NCI-H2107 treated with DMSO at 0.1 percent for 48 hours (cell line): ENCODE results near the gene MYO19.
"Not testable (repeated sequence)": the region's sequence is repeated elsewhere in the genome, so short reads cannot be mapped to it uniquely, and the experiment has no call there.

Experiments
- DNase-seq: peaks from one replicate; lab custom pipeline; 2025; ENCODE audit not compliant: unreplicated experiment; lab: John Stamatoyannopoulos, UW

Gene MYO19

GRCh38 chr17:36532435-36532975 lies 2.2 kb downstream of the MYO19 start:
- no peak for DNase-seq

GRCh38 chr17:36529121-36529520 lies 5.5 kb downstream of the MYO19 start:
- no peak for DNase-seq

DNA sequence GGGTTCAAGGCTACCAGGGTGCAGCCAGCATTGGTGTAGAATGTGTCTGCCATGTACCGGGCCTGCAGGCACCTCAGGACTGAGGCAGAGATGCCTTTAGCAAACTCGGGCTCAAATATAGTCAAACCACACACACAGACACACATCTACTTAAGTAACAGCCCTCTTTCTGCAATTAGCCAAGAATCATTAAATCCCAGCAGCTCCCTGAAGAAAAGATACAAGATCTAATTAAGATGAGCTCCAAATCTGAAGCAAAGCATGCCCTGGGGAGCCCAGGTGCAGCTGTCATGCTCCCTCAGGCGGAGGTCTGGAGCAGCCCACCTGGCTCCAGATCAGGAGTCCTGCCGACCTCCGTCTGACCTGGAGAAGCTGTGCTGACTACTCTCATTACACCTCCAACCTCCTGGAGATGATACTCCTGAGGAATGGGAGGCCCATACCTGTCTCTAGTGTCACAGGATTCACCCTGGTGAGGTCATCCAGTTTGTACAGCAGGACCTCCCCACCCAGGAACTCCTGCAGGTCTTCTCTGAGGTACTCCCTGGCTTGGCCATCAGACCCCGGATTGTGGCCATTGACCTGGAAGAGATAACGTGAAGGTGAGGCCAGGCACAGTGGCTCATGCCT lies 6.9 kb downstream of the MYO19 start:
- DNase-seq = no peak

DNA sequence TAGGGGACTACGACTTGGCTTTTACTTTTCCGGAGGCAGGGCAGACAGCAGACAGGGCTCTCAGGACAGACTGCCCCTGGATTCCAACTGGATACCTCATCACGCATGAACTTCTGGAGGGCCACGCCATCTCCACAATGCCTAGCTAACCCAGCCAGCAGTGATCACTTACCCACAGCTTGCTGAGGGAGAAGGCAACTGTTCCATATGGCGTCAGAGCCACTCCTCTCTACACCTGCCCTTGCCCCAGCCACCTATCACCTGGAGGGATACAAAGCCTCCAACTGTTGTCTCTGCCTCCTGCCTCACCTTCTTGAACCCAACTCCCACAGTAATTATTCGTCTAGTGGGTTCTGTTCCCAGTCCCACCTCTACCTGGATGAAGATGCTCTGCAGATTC lies 8.8 kb downstream of the MYO19 start:
- no peak for DNase-seq

DNA sequence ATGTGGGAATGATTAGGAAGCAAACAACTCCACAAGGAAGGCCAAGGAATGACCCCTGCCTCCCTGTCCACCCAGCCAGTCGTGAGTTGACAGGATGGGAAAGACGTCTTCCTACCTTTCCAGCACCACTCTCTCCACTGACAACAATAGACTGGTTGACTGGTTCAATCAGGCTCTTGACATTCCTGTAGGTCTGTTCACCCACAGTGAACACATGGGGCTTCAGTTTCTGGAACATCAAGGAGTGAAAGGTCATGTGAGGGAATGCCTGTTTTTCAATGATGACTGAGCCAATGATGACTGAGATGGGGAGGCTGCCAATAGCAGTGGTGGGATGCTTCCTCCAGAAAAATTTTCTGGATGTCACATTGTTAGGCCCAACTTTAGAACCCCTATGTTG lies 9.6 kb downstream of the MYO19 start:
- no peak for DNase-seq

GRCh38 chr17:36524428-36524876 lies 10.2 kb downstream of the MYO19 start:
- DNase-seq = no peak

GRCh38 chr17:36523113-36523512 lies 11.6 kb downstream of the MYO19 start:
- no peak for DNase-seq

DNA sequence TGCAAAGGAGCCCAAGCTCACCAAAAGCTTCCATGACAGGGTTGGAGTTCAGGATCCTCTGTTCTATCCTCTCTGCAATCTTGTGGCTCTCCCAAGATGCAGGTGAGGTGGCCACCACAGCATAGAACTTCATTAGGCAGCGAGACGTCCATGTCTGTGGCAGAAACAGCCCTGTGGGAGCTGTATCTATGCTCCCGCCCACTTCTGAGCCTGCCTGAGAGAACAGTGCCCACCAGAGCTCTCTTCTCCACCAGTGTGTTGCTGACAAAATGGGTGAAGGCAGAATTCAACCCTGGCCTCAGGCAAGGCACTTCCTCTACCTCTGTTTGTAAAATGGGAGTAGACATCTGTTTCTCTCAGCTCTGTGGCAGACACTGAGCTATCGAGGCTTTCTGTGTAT lies 18.8 kb downstream of the MYO19 start:
- DNase-seq = no peak

GRCh38 chr17:36514856-36515255 lies 19.8 kb downstream of the MYO19 start:
- no peak for DNase-seq

- DNase-seq = no peak
Observed at GRCh38 chr17:36512641-36513040, 22.0 kb downstream of the MYO19 start.

- DNase-seq = no peak
Observed at GRCh38 chr17:36511216-36511615, 23.5 kb downstream of the MYO19 start.

DNA sequence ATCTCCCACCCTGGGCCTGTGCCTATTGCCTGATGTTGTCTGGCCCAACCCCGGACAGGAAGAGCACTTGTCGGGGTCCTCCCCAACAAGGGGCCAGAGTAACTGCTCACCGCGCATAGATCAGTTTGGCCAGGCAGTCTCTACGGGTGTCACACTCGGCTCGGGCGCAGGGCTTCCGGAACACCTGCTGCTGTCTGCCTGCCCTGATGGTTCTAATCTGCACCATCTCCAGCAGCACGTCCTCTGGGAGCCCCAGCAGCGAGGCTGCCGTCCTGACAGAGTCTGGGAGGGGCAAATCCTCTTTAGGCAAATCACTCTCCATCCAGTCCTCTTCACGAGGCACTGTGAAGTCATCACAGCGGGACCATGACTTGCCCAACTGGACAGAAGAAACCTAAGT lies 24.0 kb downstream of the MYO19 start:
- DNase-seq = no peak

DNA sequence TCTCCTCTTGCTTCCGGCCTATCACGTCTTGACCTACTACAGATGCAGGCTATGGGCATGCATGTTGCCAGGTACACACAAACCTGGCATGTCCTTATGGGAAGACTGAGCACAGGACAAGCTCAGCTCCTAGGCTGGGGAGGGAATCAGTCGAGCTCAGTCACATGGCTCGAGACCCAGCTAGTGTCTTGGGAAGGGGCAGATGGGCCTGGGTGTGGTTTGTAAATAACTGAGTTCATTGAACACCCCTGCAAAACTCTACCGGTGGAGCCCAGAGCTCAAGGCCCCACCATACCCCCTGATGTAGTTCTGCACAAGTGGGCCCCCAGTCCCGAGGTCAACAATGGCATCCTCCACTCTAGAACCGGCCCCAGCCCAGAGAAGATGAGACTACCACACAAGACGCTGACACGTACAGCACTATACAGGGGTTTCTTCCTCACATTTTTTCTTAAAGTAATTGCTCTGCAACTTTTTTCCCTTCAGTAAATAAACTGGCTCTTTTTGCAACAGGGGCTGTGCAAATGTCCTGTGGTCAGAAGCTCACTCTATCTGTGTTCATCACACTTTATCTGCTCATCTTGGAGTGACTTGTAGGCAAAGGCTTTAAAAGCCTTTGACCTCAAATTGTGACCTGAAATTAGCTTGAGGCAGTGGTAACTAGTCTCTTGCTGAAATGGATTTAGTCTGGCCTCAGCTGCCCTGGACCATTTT lies 25.2 kb downstream of the MYO19 start:
- no peak for DNase-seq

DNA sequence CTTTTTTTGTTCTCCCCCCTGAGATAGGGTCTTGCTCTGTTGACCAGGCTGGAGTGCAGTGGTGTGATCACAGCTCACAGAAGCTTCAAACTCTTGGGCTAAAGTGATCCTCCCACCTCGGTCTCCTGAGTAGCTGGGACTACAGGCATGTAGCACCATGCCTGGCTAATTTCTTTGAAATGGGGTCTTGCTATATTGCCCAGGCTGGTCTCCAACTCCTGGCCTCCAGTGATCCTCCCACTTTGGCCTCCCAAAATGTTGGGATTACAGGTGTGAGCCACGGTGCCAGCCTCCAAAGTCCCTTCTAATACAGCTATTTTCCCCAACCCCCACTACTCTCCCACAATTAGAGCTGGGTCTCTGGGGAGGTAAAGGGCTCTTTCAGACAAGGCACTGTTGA lies 26.2 kb downstream of the MYO19 start:
- DNase-seq = not testable (repeated sequence)

DNA sequence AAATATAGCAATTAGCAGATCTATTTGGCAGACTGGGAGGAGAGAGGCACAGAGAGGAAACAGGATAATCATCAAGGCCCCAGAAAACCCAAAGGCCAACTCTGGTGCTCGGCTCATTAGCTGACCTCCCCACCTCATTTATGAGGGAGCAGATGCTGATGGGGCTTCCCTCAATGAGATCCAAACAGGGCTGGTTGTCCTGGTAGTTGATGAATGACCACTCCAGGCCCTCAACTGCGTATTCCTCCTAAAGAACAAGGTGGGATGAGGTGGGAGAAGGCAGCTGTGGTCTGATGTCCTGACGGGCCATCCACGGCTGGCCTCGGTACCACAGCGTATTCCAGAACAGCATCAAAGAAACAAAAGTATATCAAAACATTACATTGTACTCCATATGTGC lies 27.4 kb downstream of the MYO19 start:
- DNase-seq = no peak

DNA sequence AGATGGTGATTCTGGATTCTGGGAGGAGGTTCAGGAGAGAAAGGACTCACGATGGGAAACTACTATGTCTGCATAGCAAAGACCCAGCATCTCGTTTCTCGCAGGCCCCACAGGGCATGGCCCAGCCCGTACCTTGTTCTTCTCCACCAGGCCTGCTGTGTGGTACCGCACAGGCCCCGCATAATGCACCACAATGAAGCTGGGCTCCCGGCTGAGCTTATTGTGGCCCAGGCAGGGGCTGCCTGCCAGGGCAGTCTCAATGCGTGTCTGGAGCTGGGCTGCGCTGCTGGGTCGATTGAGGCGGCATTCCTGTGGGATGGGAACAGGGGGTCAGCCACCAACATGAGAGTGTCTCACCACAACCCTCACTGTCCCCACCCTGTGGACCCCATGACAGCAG lies 27.8 kb downstream of the MYO19 start:
- no peak for DNase-seq

DNA sequence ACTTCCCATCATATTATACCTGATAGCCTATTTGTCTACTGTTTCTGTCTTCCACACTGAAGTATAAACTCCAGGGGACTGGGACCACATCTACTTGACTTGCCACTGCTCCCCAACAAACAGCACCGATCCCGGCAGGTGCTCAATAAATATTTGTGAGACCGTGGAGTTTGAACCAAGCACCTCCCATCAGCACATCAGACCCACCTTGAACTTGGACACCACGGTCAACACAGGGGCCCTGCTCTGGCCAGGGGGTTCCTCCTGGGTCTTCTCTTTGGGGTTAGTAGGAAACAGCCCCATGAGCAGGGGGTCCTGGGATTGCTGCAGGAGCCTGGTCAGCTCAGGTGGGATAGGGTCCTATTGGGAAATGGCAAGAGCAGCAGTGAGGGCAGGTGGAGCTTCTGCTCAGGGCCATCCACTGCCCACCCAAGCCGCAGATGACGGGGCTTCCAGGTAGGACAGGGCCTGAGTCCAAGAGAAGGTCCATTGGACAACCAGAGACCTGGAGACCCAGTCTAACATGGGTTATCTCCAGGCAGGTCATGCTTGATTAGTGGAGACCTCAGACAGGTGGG lies 28.3 kb downstream of the MYO19 start:
- no peak for DNase-seq

DNA sequence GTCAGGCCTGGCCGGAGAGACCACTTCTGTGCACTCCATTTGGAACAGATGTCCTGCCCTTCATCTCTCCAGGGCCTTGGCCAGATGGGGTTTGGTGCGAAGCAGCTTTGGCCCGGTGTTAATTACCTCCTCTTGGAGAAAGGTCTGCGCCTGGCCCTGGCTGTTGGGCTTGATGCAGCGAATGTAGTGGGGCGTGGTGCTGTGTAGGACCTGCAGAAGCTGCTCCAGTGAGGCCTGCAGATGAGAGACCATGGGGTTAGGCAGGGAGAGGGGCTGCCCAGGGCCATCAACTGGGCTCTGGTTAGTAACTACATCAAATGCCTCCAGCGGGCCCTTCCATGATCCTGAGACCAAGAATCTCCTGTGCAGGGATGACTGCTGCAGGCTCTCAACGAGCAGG lies 29.5 kb downstream of the MYO19 start:
- no peak for DNase-seq

DNA sequence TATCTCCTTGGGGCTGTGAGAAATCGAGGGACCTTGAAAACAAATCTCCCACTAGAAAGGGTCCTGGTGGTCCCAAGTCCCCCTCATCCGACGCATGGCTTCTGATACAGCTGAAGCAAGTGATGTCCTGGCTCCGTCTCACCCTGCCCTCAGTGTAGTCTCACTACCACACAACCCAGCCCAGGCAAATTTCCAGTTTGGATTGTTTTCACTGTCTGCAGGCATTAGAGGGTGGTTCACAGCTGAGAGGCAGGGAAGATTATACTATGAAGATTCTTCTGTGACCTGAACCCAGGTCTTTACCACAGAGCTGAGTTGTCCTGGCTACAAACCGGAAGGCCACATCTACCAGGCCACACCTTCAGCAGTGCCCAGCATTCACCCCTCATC lies 30.5 kb downstream of the MYO19 start:
- DNase-seq = no peak

GRCh38 chr17:36503456-36504155 lies 31.1 kb downstream of the MYO19 start:
- no peak for DNase-seq

DNA sequence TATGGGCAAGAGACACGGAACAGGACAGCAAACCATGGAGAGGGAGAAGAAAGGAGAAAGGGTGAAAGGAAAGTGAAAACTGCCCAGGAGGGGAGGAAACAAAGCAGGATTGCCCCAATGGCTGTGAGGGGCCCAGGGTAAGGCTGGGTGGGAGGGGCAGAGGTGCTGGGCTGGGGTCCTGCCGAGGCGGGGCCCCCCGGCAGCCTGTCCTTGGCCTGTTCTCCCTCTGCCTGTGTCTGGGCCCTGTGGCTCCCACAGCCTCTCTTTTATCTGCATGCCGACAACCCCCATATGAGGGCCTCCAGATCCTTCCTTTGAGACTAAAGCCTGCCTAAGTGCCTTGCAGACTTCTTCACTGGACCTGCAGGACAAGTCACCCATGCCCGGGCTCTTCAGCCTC lies 32.7 kb downstream of the MYO19 start:
- no peak for DNase-seq

DNA sequence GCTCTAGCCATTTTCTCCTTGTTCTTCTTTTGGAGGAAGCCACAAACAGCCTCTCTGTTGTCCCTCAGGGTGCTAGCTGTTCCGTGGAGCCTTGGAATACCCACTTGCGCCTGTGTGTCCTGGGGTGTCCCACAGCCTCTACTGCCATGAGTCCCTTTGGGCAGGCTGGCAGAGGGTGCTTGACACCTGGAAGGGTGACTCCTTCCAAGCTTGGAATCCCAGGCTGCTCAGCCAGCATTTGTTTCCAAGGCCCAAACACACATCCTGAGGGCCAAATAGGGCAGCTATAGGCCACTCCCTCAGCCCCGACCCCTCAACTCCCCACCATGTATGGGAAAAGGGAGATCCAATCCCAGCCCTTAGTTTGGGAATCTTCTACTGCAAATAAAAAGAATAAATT lies 33.3 kb downstream of the MYO19 start:
- DNase-seq = no peak
